ENCODE data around the gene SAE1.
A peak's percentile ranks its signal among the peaks of the same experiment; 100 is the strongest.

The SAE1 gene

DNA sequence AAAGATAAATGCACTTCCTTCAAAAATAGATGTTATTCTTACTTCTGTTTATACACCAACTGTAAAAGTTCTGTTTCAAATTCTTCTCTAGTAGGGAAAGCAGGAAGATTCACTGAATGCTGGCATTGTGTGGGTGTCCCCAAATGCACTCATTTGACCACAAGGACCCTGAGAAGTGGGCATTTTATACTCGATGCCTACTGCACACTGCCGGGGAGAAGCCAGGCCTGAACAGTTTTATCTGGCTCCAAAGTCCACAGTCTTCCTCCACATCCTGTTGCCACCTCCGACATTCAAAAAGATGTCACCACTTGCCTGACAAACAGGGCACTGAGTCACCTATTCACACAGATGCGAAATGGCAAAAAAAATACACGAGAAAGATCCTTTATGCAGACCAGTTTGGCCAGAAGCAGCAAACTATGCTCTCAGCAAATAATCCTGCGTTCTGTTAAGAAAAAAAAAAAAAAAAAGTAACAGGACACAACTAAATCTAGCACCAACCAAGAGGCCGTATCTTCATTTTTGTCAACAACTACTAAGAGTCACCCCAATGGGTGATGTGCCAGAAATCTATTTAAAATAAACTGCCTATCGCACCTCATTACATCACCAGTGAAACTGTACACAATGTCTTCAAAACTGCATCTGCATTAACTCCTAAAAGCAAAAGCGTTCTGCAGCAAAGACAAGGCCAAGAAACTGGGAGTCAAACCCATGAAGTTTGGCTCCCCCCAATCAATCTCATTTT lies 23.3 kb upstream of the SAE1 start:
- no peak for DNase-seq

DNA sequence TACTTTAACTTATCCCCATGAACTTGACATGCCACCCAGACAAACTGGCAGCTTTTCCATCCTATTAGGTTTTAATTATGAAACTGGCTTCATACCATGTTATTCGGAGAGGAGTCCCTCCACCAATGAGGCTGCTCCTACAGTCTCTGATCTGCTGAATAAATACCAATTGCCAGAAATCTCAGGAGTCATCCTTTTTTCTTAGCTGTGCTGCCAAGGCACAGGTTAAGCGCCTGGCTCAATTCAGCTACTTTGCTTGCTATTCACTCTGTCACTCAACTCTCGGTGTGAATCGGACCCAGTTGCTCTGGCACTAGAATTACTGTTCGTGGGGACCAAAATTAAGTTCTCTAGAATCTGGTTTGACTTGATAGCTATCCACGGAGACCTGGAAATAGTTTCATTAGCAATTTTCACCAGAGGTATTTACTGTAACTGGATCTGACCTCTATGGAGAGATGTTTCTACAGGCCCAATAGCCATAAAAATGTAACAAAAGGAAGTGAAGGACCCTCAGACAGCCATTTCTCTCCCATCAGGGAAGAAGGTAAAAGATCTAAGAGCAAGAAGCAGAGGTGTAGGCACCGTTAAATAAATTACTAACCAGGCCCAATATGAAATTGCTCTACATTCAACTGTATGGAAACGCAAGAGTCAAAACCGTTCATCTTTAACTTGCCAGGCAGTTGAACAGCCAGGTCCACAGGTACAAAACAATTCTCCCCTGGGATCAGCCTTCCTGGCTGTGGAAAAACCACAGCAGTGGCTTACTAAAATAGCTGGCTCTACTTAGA lies 22.5 kb upstream of the SAE1 start:
- DNase-seq: no peak

DNA sequence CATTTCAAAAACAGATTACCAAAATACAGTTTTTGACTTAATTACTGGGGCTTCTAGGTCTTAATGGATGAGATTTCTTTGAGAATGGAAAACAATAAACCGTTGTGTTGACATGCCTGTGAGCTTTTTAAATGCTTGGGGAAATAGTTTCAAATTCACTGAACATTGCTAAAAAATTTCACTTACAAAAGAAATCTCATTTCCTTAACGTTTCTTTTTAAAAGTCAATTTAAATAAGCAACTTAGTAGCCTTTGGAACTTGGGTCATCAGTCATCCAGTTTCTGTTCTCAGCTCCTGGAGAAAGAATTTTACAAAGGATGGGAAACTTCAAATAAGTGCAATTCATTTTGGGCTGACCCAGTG lies 21.5 kb upstream of the SAE1 start:
- no peak for DNase-seq

DNA sequence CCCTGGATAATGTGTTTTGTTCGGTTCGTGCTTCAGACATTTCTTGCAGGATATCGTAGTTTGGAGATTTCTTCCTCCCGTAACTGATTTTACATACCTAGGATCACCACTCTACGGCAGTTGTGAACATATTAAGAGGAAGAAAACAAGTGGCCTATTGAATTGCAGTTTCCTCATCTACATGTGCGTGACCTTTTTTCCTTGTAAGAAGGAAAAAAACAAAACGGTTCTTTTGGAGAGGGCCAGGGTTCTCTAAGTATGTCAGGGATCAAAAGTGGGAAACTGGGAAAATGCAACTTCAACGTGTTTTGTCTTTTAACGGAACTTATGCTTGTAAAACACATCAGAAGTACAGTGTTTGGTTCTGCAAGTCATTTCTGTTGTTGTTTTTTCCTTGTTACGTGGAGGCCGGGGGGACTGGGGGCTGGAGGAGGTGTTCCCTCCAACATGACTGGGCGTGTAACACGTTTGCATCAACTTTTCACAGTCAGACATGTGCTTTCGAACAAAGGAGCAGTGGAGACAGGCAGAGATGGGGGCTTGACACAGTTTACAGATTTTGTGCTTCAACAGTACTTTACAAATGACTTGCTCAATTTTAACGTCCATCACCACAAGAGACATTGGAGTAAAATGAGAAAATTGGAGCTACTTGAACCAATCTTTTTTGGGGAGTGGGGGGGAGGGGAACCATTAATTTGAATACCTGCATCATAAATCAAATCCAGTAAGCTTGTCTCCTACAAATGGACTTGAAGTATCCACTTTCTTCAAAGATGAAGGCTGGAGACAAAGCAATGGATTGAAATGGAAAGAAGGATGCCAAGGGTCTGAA lies 20.9 kb upstream of the SAE1 start:
- no peak for DNase-seq

DNA sequence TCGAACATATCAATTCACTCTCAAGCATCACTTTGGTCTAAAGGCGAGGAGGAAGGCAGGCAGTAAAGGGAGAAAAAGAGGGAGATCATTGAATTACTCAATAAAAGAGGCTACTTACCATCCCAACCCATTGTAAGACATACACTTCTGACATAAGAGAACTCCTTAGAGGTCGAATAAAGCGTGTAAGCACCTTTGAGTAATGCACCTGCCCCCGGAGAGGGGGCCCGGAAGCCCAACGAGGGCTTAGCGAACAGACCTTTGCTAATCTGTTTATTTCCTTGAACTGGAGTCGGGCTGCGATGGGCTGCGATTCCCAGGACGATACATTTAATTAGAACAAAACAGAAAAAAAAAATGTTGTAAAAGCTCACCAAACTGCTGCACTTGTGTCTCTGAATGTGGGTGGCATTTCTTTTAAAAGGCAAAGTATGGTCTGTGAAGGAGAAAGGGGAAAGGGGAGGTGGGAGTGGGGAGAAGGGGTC lies 20.1 kb upstream of the SAE1 start:
- no peak for DNase-seq

DNA sequence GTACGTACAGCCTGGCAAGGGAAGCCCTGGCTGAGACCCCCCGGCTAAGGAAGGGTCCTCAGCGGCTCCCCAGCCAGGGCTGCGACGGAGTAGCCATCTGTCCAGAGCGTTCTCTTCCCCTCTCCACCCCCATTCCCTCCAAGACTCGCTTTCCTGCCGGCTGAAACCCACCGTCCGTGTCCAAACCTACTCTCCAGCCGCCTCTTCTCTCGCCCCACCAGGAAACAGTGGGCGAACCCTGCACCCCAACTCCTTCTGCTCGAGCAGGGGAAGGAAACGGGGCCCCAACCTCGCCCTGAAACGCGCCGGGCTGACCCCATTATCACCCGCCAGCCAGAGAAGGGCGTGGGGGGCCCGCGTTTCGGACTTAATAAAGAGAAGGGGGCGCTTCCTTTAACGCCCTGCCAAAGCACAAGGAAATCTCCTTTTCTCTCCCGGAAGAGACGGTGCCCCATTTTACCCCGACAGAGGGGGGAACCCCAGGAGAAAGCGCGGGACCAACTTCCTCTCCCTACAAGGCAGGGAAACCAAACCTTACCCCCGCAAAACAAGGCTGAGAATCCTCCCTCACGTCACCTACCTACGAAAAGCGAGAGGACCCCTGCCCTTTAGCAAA lies 19.5 kb upstream of the SAE1 start:
- DNase-seq: no peak

DNA sequence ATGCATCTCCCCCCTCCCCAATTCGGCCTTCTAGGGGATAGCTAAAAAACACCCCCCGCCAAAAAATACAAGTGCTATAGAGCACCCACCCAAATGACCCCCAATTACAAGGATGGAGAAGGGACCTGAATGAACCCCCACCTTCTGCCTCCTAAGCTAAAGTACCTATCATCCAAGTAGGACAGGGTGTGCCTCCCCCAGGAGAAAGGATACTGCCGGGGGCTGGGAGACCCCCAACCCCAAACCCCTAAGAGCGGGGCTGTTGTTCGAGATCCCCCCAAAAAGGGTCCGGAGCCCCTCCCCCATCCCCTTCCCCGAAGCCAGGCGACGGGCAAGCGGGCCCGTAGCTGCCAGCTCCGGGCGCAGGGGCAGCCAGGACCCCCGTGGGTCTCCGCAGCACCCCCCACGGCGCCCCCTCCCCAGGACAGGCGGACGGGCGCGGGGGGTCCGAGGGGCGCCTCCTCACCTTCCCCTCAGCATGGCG lies 18.9 kb upstream of the SAE1 start:
- DNase-seq: no peak

DNA sequence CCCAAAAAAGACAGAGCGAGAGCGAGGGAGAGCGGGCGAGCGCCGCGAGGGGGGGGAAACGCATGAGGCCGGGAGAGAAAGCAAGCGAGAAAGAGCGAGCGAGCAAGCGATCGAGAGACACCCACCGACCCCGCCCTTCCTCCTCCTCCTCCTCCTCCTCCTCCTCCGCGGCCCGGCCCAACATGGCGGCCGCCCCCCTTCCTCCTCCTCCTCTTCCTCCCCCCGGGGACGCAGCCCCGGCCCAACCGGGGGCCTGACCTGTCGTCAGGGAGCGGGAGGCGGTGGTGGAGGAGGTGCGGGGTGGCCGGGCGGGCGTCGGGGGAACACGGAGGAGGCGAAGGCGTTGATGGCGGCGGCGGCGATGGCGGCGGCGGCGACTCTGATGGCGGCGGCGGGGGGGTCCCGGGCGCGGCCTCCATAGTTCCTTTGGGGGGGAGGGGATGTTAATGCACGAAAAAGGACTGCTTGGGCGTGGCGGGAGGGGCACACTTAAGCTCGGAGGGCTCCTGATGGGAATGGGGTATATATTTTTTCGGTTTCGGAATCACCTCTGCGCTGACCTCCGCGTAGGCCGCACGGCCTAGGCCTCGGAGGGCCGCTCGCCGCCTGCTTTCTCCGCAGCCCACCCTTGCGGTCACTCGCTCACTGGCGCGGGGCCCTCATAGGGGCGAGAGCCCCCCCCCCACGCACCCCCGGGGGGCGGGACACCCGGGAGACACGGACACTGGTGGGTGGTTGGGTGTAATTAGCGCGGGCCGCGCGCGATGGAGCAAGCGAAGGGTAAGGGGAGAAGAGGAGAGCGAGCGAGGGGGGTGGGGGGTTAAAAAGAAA lies 18.3 kb upstream of the SAE1 start:
- no peak for DNase-seq

DNA sequence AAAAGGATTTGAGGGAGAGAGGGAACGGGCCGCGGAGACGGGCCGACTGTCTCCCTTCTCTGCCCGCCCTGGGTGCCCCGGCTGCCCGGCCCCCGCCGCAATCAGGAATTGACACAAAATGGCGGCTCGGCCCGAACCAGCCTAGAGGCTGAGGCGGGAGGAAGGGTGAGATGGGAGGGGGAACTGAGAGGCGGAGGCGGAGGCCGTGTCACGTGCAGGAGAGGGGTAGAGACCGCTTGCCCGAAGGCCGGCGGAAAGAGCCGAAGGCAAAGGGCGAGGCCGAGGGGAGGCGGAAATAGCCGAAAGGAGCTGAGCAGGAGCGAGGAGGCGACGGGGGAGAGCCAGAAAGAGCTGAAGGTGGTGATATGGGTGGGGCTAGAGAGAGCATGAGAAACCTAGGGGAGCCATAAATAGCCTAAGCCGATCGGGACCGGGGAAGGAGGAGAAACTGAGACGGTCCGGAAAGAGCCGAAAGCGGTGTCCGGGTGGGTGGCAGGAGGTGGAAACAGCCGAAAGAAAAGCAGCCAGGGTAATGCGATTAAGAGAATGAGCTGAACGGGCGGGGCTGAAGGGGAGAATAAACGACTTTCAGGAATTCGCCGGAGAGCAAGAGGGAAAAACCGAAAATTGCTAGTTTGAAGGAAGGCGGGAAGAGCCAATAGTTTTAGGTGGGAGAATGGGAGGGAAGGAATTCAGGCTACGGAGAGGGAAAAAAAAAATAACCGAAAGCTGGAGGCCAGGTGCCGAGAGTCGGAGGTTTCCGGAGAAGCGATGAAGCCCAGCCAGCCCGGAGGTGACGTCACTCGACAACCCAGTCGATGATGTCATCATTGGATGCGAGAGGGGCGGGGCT lies 17.4 kb upstream of the SAE1 start, which contains the start of gene ZC3H4:
Gene ZC3H4, minus strand, starts transcription at position 780 of the 853 bp plus-strand sequence. CDS start 1,192 bp downstream, outside the sequence.
- DNase-seq: peak; percentile 97

DNA sequence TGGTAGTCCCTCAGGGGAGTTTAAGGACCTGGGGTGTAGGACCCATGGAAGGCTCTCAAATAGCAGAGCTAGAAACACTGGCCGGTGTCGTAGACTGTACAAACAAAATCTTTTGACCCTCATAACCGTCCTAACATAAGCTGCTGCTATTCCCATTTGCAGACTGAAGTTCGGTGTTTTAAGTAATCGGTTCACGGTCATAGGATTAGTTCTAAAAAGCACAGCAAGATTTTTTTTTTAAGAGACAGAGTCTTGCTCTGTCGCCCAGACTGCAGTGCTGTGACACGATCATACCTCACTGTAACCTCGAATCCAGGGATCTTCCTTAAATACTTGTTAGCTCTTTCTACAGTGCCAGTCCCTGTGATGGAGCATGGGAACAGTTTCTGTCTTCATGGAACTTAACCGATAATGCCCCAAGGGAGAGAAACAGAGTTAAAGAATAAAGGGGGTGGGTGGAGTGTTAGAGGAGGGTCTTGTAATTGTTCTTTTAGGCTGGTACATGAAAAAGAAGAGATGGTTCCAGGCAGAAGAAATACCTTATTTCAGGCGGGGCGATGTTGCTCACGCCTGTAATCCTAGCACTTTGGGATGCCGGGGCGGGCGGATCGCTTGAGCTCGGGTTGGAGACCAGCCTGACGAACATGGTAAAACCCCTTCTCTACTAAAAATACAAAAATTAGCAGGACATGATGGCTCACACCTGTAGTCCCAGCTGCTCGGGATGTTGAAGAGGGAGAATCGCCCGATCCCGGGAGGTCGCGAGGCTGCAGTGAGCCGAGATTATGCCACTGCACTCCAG lies 16.6 kb upstream of the SAE1 start:
- DNase-seq: no peak

DNA sequence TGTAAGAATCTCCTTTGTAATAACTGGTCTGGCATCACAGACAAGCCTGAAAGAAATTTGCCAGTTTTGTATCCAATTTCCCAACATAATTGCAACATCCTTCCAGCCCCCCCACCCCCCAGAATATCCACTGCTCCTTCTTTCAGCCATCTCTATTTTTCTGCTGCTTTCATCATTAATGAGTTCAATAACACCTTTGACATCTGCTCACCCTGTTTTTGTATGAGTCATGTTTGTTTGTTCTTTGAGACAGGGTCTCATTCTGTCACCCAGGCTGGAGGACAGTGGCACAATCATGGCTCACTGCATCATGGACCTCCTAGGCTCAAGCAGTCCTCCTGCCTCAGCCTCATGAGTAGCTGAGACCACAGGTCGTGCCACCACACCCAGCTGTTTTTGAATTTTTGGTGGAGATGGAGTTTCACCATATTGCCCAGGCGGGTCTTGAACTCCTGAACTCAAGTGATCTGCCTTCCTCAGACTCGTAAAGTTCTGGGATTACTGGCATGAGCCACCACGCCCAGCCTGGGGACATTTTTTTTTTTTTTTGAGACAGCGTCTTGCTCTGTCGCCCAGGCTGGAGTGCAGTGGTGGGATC lies 10.1 kb upstream of the SAE1 start:
- no peak for DNase-seq

DNA sequence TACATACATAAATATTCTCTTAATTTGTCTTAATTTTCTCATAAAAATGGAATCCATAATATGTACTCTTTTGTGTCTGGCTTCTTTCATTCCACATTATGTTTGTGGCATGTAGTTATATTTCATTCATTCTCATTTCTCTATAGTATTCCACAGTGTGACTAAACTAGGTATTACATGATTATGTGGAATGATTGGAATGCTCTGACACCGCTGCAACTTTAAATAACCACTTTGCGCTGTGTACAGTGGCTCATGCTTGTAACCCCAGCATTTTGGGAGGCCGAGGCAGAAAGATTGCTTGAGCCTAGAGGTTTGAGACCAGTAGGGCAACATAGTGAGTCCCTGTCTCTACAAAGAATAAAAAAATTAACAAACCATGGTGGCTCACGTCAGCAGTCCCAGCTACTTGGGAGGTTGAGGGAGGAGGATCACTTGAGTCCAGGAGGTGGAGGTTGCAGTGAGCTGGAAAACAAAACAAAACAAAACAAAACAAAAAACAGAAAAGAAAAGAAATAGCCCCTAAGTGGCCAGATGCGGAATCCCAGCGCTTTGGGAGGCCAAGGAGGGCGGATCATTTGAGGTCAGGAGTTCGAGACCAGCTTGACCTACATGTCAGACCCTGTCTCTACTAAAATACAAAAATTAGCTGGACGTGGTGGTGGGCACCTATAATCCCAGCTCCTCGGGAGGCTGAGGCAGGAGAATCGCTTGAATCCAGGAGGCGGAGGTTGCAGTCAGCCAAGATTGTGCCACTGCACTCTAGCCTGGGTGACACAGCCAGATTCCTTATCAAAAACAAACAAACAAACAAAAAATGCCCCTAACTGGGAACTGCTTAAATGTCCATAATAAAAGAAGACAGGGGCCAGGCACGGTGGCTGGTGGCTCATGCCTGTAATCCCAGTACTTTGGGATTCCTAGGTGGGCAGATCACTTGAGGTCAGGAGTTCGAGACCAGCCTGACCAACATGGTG lies 8.0 kb upstream of the SAE1 start:
- no peak for DNase-seq

DNA sequence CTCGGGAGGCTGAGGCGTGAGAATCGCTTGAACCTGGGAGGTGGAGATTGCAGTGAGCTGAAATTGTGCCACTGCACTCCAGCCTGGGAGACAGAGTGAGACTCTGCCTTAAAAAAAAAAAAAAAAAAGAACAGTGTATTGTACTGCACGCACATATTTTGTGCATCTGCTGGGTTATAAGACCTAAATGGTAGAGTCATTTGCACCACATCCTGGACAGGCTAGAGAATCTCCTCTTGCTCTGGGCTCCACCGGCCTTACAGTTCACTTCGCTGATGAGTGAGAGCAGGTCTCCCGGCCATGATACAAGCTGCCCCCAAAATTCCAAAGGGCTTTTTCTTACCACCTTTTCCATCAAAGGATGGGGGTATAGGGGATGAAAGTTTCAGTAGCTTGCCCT lies 7.2 kb upstream of the SAE1 start:
- DNase-seq: no peak

DNA sequence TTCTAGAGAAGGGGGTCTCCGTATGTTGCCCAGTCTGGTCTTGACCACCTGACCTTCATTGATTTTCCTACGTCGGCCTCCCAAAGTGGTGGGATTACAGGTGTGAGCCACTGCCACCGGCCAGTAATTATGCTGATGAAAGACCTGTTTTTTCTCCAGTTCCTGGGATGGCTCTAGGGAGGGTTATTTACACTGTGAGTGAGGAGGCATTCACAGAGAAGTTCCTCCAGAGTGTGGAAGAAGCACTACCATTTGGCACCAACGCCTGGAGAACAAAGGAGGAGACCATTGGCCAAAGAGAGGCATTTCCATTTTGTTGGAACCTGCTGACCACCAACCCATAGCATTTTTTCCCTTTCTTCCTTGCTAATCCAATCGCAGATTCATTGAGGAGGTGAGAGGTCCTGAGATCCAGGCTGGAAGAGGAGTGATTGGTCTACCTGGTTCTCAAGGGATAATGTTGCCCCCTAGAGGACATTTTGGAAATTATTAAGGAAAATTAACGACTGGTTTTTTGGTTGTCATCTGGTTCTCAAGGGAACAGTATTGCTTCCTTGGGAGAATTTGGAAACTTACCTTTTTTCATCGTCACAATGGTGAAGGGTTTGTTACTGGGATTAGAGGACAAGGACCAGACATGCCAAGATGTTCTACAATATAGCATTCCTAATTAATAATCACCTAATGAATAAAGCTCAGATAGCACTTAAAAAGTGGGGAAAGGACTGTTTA lies 5.5 kb upstream of the SAE1 start:
- no peak for DNase-seq

DNA sequence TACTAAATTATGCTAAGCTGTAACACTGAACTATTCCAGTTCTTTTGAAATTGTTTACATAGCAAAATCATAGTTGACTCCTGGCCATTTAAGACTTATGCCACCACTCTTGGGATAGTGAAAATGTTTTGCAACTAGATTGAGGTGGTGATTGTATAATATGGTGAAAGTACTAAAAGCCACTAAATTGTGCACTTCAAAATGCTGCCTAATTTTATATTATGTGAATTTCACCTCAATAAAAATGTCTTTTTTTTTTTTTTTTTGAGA lies 5.0 kb upstream of the SAE1 start:
- DNase-seq: no peak

DNA sequence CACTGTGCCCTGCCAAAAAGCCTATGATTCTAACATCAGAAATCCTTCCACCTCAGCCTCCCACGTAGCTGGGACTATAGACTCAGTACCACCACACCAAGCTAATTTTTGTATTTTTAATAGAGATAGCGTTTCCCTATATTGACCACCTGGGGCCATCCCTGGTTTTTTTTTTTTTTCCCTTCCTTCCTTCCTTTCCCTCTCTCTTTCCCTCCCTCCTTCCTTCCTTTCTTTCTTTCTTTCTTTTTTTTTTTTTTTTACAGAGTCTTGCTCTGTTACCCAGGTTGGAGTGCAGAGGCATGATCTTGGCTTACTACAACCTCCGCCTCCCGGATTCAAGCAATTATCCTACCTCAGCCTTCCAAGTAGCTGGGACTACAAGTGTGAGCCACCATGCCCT lies 1.1 kb upstream of the SAE1 start:
- no peak for DNase-seq

DNA sequence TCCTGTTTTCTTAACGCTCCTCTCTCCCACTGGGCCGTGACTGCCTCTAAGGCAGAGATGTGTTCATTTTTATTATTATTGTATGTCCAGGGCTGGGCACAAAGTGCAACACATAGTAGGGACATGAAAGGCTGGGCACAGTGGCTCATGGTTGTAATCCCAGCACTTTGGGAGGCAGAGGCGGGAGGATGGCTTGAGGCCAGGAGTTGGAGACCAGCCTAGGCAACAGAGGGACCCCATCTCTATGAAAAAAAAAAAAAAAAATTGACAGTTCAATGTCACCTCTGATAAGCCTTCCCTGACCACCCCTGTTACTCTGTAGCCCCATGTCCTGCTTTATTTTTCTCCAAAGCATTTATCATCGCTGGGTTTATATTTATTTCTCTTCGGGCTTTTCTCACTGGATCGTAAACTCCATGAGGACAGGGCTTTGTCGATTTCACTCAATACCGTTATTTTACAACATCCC lies 481 bp upstream of the SAE1 start:
- DNase-seq: no peak

Data from GOT3 (cell line).